Measurements from ENCODE around the gene PGGT1B.

Gene PGGT1B

DNA sequence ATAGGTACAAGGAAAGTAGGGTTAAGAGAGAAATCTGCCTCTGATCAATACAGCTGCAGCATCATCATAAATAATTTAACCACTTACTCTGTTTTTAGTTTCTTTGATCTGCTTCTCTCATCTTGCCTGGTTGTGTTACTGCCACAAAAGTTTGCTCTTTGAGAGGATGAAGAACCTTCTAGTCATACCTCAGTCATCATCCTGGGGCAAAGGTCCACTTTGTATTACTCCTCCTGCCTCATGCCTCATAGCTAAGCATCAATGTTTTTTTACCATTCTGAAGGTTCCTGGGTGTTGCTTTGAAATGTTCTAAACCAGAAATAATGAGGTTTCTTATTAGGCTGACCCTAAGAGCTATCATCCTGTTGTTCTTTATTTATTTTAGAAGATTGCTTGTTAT is 75.9 kb downstream of the PGGT1B start:
- no peak for FAIRE-seq

DNA sequence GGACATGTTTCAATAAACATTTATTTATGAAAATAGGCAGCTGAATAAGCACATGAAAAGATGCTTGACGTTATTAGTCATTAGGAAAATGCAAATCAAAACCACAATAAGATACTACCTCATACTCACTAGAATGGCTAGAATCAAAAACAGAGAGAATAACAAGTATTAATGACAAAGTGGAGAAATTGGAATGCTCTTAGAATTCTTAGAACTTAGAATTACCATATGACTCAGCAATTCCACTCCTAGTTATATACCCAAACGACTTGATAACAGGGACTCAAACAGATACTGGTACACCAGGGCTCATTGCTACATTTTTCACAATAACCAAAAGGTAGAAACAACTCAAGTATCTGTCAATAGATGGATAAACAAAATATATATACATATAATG is 77.9 kb downstream of the PGGT1B start:
- DNase-seq (ENCODE audit: insufficient read length, low spot score) = no peak
- TF ChIP-seq, protein P1, sequence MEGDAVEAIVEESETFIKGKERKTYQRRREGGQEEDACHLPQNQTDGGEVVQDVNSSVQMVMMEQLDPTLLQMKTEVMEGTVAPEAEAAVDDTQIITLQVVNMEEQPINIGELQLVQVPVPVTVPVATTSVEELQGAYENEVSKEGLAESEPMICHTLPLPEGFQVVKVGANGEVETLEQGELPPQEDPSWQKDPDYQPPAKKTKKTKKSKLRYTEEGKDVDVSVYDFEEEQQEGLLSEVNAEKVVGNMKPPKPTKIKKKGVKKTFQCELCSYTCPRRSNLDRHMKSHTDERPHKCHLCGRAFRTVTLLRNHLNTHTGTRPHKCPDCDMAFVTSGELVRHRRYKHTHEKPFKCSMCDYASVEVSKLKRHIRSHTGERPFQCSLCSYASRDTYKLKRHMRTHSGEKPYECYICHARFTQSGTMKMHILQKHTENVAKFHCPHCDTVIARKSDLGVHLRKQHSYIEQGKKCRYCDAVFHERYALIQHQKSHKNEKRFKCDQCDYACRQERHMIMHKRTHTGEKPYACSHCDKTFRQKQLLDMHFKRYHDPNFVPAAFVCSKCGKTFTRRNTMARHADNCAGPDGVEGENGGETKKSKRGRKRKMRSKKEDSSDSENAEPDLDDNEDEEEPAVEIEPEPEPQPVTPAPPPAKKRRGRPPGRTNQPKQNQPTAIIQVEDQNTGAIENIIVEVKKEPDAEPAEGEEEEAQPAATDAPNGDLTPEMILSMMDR (IDR thresholded peaks at IDR 0.05; ENCODE audit: insufficient read depth, missing control alignments) = no peak
- no peak for FAIRE-seq

More for the DNA sequence above, 75.9 kb downstream of the PGGT1B start:
- TF ChIP-seq, protein P1 (IDR thresholded peaks at IDR 0.05; ENCODE audit: insufficient read depth, missing control alignments) = no peak
- DNase-seq (ENCODE audit: insufficient read length, low spot score) = no peak

DNA sequence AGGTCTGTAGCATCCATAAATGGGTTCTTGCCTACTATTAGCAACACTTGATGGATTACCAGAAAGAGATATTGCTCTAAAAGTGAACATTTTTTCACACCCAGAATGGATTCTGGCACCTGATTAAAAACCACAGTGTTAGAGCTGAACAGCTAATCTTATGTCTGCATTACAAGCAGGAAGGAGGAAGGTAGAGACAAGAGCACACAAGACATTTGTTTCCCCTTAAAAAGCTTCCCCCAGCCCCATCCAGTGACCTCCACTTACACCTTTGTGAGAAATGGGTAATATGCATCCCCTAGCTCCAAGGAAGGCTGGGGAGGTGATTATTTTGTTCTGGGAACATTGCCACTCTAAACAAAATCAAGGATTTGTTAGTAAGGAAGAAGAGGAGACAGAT is 80.9 kb downstream of the PGGT1B start:
- DNase-seq (ENCODE audit: insufficient read length, low spot score) = no peak
- TF ChIP-seq, protein P1 (IDR thresholded peaks at IDR 0.05; ENCODE audit: insufficient read depth, missing control alignments) = no peak
- FAIRE-seq = no peak

DNA sequence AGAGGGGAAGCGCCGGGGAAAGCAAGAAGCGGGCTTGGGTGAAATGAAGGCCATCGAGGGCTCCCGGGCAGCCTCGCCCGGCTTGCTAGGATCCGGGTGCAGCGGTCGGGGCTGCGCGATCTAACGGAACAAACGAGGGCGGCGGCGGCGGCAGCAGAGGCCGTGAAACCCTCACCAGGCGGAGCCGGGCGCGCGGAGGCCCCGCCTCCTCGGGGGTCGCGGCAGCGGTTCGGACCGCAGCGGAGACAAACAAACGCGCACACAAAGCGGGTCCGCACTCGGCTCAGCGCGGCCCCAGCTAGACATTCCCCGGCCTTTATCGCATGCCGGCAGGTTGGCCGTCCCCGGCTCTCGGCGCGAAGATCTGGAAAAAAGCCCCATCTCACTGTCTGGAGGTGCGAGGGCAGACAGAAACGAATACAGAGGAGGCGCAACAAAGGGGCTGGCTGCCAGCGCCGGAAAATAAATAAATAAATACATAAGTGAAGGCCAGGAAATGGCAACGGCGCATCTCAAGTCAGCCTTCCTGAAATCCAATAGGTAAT is 82.4 kb downstream of the PGGT1B start:
- DNase-seq (ENCODE audit: insufficient read length, low spot score) (peak; percentile 31), FAIRE-seq (no peak)
- TF ChIP-seq, protein P1 (IDR thresholded peaks at IDR 0.05; ENCODE audit: insufficient read depth, missing control alignments) = no peak

DNA sequence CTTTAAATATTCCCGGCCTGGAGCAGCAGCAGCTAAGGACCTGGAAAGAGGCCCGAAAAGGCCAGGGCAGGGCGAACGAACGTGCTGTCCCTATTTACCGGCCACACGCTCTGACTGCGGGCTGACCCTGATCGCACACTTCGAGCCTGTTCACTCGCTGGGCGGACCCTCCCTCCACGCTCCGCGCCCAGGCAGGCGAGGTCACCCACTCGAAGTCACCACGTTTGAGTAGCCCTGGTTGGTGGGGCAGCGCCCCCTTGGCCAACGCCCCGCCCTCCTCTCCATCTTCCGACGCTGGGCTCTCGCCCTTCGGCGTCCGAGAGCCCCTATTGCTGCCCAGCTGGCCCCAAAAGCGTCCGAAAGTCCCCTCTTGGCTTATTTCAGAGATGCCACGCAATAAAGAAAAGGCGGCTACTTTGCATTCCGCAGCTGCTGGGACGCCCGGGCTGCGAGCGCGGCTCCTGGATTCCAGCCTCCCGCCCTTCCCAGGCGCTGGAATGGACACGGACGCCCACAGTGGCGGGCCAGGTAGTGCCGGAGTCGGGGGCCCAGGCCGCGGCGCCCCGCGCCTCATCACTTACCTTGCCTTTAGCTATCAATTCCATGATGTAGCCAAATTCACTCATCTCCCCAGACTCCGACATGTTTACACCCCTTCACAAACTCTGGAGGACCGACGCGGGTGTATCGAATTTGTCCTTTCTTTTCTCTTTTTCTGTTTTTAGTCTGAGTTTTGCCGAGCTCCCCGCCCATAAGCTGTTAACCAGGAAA is 83.1 kb downstream of the PGGT1B start:
- TF ChIP-seq, protein P1 (IDR thresholded peaks at IDR 0.05; ENCODE audit: insufficient read depth, missing control alignments) = no peak
- DNase-seq (ENCODE audit: insufficient read length, low spot score) = no peak
- FAIRE-seq = no peak

DNA sequence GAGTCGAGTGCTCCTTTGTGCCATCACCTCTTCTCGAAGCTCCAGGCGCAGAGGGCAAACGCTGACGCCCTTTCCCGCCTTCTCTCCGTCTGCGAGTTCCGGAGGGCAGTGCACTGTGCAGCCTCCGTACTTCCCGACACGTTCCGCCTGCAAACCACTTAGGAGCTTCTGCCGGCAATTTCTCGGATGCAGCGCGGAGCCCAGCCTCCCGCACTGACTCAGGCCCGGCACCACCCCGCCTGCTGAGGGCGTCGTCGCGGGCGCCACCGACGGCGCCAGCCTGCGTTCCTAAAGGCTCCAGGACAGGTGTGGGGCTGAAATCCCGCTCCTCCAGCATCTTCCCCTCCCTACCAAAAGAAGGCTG is 83.7 kb downstream of the PGGT1B start:
- DNase-seq (ENCODE audit: insufficient read length, low spot score) = no peak
- FAIRE-seq = no peak
- TF ChIP-seq, protein P1 (IDR thresholded peaks at IDR 0.05; ENCODE audit: insufficient read depth, missing control alignments) = no peak

DNA sequence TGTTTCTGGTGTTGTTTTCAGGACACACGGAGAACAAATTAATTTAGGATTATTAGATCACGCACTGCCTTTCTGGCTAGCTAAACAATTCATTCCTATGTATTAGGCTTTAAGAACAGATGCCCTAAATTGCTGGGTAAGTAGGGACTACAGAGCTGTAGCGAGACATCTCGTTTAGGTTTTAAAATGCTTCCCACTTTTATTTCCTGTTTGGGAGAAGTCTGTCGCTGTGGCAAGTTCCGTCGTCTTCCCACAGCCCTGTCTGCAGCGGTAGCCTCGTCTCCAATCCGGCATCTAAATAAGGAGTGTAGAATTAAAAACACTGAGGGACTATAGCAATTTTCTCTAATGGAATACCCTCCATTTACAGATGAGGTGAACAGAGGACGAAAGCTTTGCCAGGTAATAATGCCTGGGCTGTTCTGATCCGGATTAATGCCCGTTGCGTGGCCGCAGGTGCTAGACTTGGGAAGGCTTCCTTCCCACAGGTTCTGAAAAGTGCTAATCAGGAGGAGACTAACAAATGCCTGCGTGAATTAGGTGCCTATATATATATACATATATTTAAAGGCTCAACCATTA is 91.7 kb downstream of the PGGT1B start:
- FAIRE-seq (no peak), DNase-seq (ENCODE audit: insufficient read length, low spot score) (no peak)
- TF ChIP-seq, protein P1 (IDR thresholded peaks at IDR 0.05; ENCODE audit: insufficient read depth, missing control alignments) = no peak
